Trophoblast cell (in vitro differentiated cells and primary cell): ENCODE results near the gene GXYLT2.
A peak's percentile ranks its signal among the peaks of the same experiment; 100 is the strongest.

ENCODE experiments used
- DNase-seq, 2 donors: peaks; one replicate each; pipeline ENCODE4 v3.0.0-alpha.2; 2016
- H2AFZ ChIP-seq: 2 replicates; pipeline ENCODE4 v1.6.1; 2013; ENCODE audit warnings: low read length, moderate library complexity, mild to moderate bottlenecking; ENCODE audit not compliant: insufficient read depth, poor library complexity
- H2AK5ac ChIP-seq: 2 replicates; pipeline ENCODE4 v1.6.1; 2013; ENCODE audit warnings: mild to moderate bottlenecking, low read length
- H2BK120ac ChIP-seq: 2 replicates; pipeline ENCODE4 v1.6.1; 2013; ENCODE audit warnings: low read length, mild to moderate bottlenecking, moderate library complexity; ENCODE audit not compliant: insufficient read depth, poor library complexity
- H2BK12ac ChIP-seq: 2 replicates; pipeline ENCODE4 v1.6.1; 2013; ENCODE audit warnings: mild to moderate bottlenecking, low read length, moderate library complexity
- H2BK5ac ChIP-seq: 2 replicates; pipeline ENCODE4 v1.6.1; 2013; ENCODE audit warnings: low read length, low read depth, moderate library complexity, mild to moderate bottlenecking; ENCODE audit not compliant: poor library complexity
- H3K14ac ChIP-seq: 2 replicates; pipeline ENCODE4 v1.6.1; 2013; ENCODE audit warnings: mild to moderate bottlenecking, low read length
- H3K18ac ChIP-seq: 2 replicates; pipeline ENCODE4 v1.6.1; 2013; ENCODE audit warnings: mild to moderate bottlenecking, low read length
- H3K23ac ChIP-seq: 2 replicates; pipeline ENCODE4 v1.6.1; 2013; ENCODE audit warnings: low read length
- H3K27ac ChIP-seq: 2 replicates; pipeline ENCODE4 v1.5.1; 2013; ENCODE audit warnings: low read depth, mild to moderate bottlenecking, inconsistent platforms, low read length, moderate library complexity
- H3K27me3 ChIP-seq: 2 replicates; pipeline ENCODE4 v1.6.1; 2013; ENCODE audit warnings: inconsistent platforms, mild to moderate bottlenecking, low read length, moderate library complexity; ENCODE audit not compliant: insufficient read depth
- H3K36me3 ChIP-seq, 2 experiments: 1 replicate in 1 of 2; 2 replicates in 1 of 2; pipeline ENCODE4 v1.6.1; 2013; ENCODE audit warnings: low read length in 2 of 2, mild to moderate bottlenecking in 2 of 2, moderate library complexity in 1 of 2; ENCODE audit not compliant: insufficient read depth in 2 of 2, control insufficient read depth in 1 of 2
- H3K4ac ChIP-seq: 2 replicates; pipeline ENCODE4 v1.6.1; 2013; ENCODE audit warnings: low read depth, mild to moderate bottlenecking, low read length, moderate library complexity
- H3K4me1 ChIP-seq, 2 experiments: 1 replicate in 1 of 2; 2 replicates in 1 of 2; pipeline ENCODE4 v1.6.1; 2013; ENCODE audit warnings: low read length in 2 of 2, mild to moderate bottlenecking in 2 of 2, moderate library complexity in 1 of 2; ENCODE audit not compliant: insufficient read depth in 2 of 2, control insufficient read depth in 1 of 2
- H3K4me2 ChIP-seq: 2 replicates; pipeline ENCODE4 v1.6.1; 2013; ENCODE audit warnings: inconsistent platforms, mild to moderate bottlenecking, low read length, moderate library complexity
- H3K4me3 ChIP-seq: 2 replicates; pipeline ENCODE4 v1.5.1; 2013; ENCODE audit warnings: mild to moderate bottlenecking, low read depth, low read length, inconsistent platforms
- H3K79me1 ChIP-seq: one replicate; pipeline ENCODE4 v1.6.1; 2013; ENCODE audit warnings: low read length
- H3K79me2 ChIP-seq: 2 replicates; pipeline ENCODE4 v1.6.1; 2013; ENCODE audit warnings: low read length, mild to moderate bottlenecking; ENCODE audit not compliant: control insufficient read depth, insufficient read depth, poor library complexity
- H3K9ac ChIP-seq: 2 replicates; pipeline ENCODE4 v1.6.1; 2013; ENCODE audit warnings: mild to moderate bottlenecking, low read length
- H3K9me3 ChIP-seq: 2 replicates; pipeline ENCODE4 v1.6.1; 2013; ENCODE audit warnings: low read depth, mild to moderate bottlenecking, control low read depth, inconsistent platforms, low read length; ENCODE audit not compliant: insufficient read depth
- H4K12ac ChIP-seq: 2 replicates; pipeline ENCODE4 v1.6.1; 2013; ENCODE audit warnings: low read depth, mild to moderate bottlenecking, low read length, moderate library complexity
- H4K8ac ChIP-seq: 2 replicates; pipeline ENCODE4 v1.6.1; 2013; ENCODE audit warnings: low read depth, mild to moderate bottlenecking, low read length, moderate library complexity
- H4K91ac ChIP-seq: one replicate; pipeline ENCODE4 v1.6.1; 2013; ENCODE audit warnings: low read depth, mild to moderate bottlenecking, low read length, moderate library complexity
- WGBS: extraction: QIAGEN DNeasy Blood & Tissue Kit; methylation state at CpG from one replicate; pipeline ENCODE4 v1.1.7; 2013; ENCODE audit warnings: missing lambda C conversion rate; ENCODE audit not compliant: insufficient read length, insufficient coverage; ENCODE audit errors: extremely low coverage; 5-methylcytosine and 5-hydroxymethylcytosine counted together

Gene GXYLT2

DNA sequence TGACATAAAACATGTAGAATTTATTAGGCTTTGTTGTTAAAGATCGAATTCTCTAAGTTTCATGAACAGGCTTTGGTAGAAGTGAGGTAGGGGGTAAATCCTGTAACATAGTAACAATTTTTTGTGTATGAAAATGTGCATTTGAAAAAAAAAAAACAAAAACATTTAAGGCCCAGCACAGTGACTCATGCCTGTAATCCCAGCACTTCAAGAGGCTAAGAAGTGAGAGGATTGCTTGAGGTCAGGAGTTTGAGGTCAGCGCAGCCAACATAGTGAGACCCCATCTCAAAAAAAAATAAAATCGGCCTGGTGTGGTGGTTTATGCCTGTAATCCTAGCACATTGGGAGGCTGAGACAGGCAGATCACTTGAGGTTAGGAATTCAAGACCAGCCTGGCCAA lies 81.9 kb downstream of the GXYLT2 start:
- H2BK12ac ChIP-seq = no peak overlapping the region
- no peak overlapping the region for H3K14ac ChIP-seq

DNA sequence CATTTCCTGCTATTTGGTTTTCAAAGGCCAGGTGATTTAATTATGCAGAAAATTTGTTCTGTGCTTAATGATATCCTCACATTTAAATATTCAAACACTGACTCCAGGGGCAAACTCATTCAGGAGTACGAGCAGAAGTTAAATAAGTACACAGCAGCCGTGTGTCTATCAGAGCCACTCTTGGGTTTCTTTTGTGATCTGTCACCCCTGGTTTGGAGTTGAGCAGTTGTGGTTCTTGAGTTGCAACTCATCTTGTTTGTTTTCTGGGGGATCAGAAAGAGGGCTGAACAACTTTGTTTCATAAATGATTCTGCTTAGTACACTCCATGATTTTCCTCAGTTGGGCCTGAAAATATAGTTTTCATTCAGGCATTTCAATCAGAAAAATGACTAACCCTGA lies 83.1 kb downstream of the GXYLT2 start:
- Histone ChIP-seq H3K4me1 (peaks cover 8 to 9% of the 10 kb centered on the region in 2 experiments), H3K9me3 (no peaks in the 10 kb centered on the region), H3K27ac (no peak overlapping the region), H3K14ac (no peak overlapping the region), H3K79me2 (no peaks in the 10 kb centered on the region), H3K18ac (no peak overlapping the region), H3K4me2 (no peak overlapping the region), H3K4me3 (no peak overlapping the region), H4K12ac (no peak overlapping the region), H2BK5ac (no peak overlapping the region), H2AK5ac (no peak overlapping the region), H2BK12ac (no peak overlapping the region), H3K36me3 (peaks cover 0 to 4% of the 10 kb centered on the region in 2 experiments), H4K8ac (no peak overlapping the region), H3K4ac (no peak overlapping the region), H4K91ac (no peak overlapping the region), H3K23ac (no peak overlapping the region), H2AFZ (no peak overlapping the region), H2BK120ac (no peak overlapping the region), H3K9ac (no peak overlapping the region), H3K79me1 (peaks cover 3% of the 10 kb centered on the region), H3K27me3 (no peaks in the 10 kb centered on the region)
- WGBS = no CpG with 5 or more reads among the region's 2 CpGs
- no peak for DNase-seq

More for the DNA sequence above, 81.9 kb downstream of the GXYLT2 start:
- no peak overlapping the region for H3K18ac ChIP-seq
- no peak overlapping the region for H3K4ac ChIP-seq
- H3K79me1 ChIP-seq = peaks cover 3% of the 10 kb centered on the region
- H4K12ac ChIP-seq = no peak overlapping the region
- H3K9me3 ChIP-seq = no peaks in the 10 kb centered on the region
- no peak overlapping the region for H3K23ac ChIP-seq
- H3K27me3 ChIP-seq = no peaks in the 10 kb centered on the region
- H4K8ac ChIP-seq = no peak overlapping the region
- H3K36me3 ChIP-seq = peaks cover 0 to 4% of the 10 kb centered on the region in 2 experiments
- H3K27ac ChIP-seq = no peak overlapping the region
- no peak overlapping the region for H2BK5ac ChIP-seq
- WGBS = no CpG with 5 or more reads among the region's 3 CpGs
- no peak overlapping the region for H3K9ac ChIP-seq
- H2AFZ ChIP-seq = no peak overlapping the region
- no peak overlapping the region for H3K4me3 ChIP-seq
- no peak overlapping the region for H3K4me2 ChIP-seq
- H2AK5ac ChIP-seq = no peak overlapping the region
- H3K79me2 ChIP-seq = no peaks in the 10 kb centered on the region
- H4K91ac ChIP-seq = no peak overlapping the region
- no peak for DNase-seq
- no peak overlapping the region for H2BK120ac ChIP-seq
- H3K4me1 ChIP-seq = peaks cover 8 to 9% of the 10 kb centered on the region in 2 experiments

DNA sequence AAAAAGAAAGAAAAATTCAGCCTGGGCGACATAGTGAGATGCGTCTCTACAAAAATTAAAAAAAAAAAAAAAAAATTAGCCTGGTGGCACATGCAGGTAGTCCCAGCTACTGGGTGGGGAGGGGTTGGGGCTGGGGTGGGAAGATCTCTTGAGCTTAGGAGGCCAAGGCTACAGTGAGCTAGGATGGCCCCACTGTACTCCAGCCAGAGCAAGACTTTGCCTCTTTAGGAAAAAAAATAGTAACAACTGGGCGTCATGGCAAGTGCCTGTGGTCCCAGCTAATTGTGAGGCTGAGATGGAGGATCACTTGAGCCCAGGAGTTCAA lies 84.8 kb downstream of the GXYLT2 start:
- no peak overlapping the region for H2AFZ ChIP-seq
- no peak overlapping the region for H4K12ac ChIP-seq
- H3K4me1 ChIP-seq = peaks cover 8 to 9% of the 10 kb centered on the region in 2 experiments
- DNase-seq = no peak
- no peak overlapping the region for H4K91ac ChIP-seq
- no peak overlapping the region for H3K4ac ChIP-seq
- no CpG with 5 or more reads among the region's 3 CpGs for WGBS
- H2AK5ac ChIP-seq = no peak overlapping the region
- no peak overlapping the region for H2BK120ac ChIP-seq
- H3K27me3 ChIP-seq = no peaks in the 10 kb centered on the region
- H3K9me3 ChIP-seq = no peaks in the 10 kb centered on the region
- no peak overlapping the region for H2BK5ac ChIP-seq
- peak overlapping the region; percentile 39 for H3K4me2 ChIP-seq
- peaks cover 3% of the 10 kb centered on the region for H3K79me1 ChIP-seq
- no peak overlapping the region for H3K4me3 ChIP-seq
- H3K23ac ChIP-seq = no peak overlapping the region
- no peak overlapping the region for H3K14ac ChIP-seq
- H2BK12ac ChIP-seq = peak overlapping the region; percentile 8
- no peaks in the 10 kb centered on the region for H3K79me2 ChIP-seq
- no peak overlapping the region for H4K8ac ChIP-seq
- no peak overlapping the region for H3K18ac ChIP-seq
- peak overlapping the region; percentile 51 for H3K27ac ChIP-seq
- no peak overlapping the region for H3K9ac ChIP-seq
- H3K36me3 ChIP-seq = peaks cover 0 to 2% of the 10 kb centered on the region in 2 experiments

DNA sequence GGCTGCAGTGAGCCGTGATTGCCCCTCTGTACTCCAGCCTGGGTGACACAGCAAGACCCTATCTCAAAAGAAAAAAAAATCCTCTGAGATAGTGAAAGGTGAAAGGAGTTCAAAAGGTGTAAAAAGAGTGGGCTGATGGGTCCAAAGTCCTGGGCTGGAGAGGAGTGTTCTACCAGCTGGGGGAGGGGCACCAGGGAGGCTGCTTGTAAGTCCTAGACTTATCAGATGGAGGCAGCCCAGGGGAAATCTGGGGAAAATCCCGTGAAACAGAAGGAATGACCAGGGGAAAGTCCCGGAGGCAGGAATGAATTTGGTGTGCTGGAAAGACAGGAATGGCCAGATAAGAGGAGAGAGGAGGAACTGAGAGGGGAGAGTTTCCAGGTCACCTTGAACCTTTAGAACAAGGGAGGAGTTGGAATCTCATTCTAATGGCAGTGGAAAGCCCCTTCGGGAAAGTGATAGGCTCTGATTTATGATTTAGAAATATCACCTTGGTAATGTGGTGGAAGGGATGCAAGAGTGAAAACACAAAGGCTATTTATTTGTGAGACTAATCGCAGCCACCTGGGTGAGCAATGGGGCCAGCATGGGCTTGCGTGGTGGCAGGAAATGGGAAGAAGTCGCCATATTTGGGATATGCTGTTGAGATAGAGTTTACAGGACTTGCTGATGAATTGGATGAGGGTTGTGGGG lies 85.3 kb downstream of the GXYLT2 start:
- peak overlapping the region; percentile 71 for H3K18ac ChIP-seq
- peak overlapping the region; percentile 68 for H4K91ac ChIP-seq
- H3K14ac ChIP-seq = peak overlapping the region; percentile 66
- no peak overlapping the region for H3K9ac ChIP-seq
- H3K36me3 ChIP-seq = peaks cover 0 to 2% of the 10 kb centered on the region in 2 experiments
- no peaks in the 10 kb centered on the region for H3K79me2 ChIP-seq
- peak overlapping the region; percentile 52 for H3K27ac ChIP-seq
- peak overlapping the region; percentile 81 for H2AFZ ChIP-seq
- H4K8ac ChIP-seq = no peak overlapping the region
- H3K23ac ChIP-seq = no peak overlapping the region
- DNase-seq = peak; percentile 81 to 93
- H2BK120ac ChIP-seq = peak overlapping the region; percentile 94
- no peak overlapping the region for H2AK5ac ChIP-seq
- WGBS = no CpG with 5 or more reads among the region's 7 CpGs
- H3K9me3 ChIP-seq = no peaks in the 10 kb centered on the region
- H3K4me2 ChIP-seq = peak overlapping the region; percentile 39
- H2BK5ac ChIP-seq = peak overlapping the region; percentile 84
- H4K12ac ChIP-seq = no peak overlapping the region
- peak overlapping the region; percentile 93 for H2BK12ac ChIP-seq
- no peaks in the 10 kb centered on the region for H3K27me3 ChIP-seq
- H3K79me1 ChIP-seq = peaks cover 3% of the 10 kb centered on the region
- peaks cover 8 to 9% of the 10 kb centered on the region in 2 experiments for H3K4me1 ChIP-seq
- no peak overlapping the region for H3K4me3 ChIP-seq
- peak overlapping the region; percentile 49 for H3K4ac ChIP-seq
